Sigmoid colon (tissue), 7 donors: ENCODE data around the gene PCGF1. TPM values are rescaled to one million over a fixed set of nuclear protein-coding genes. Genes with fewer than 3 reads are reported as not detected.
"Not testable (repeated sequence)": the region's sequence is repeated elsewhere in the genome, so short reads cannot be mapped to it uniquely, and the experiment has no call there.

ENCODE experiments used
- DNase-seq: peaks from one replicate; pipeline ENCODE4 v3.0.0-alpha.2; 2019
- H3K27ac ChIP-seq, 4 donors: fragments of 200-600 bp; sonication (generic); one replicate each; pipeline ENCODE4 v1.5.1; 2016 to 2019; ENCODE audit warnings: mild to moderate bottlenecking in 1 of 4
- H3K27me3 ChIP-seq, 3 donors: fragments of 200-600 bp; sonication (generic); one replicate each; pipeline ENCODE4 v1.5.1; 2019; ENCODE audit warnings: mild to moderate bottlenecking in 1 of 3
- H3K36me3 ChIP-seq, 4 donors: fragments of 200-600 bp; sonication (generic); one replicate each; pipeline ENCODE4 v1.5.1; 2016 to 2019
- H3K4me1 ChIP-seq, 4 donors: fragments of 200-600 bp; sonication (generic); one replicate each; pipeline ENCODE4 v1.5.1; 2017 to 2019
- H3K4me3 ChIP-seq, 4 donors: fragments of 200-600 bp; sonication (generic); one replicate each; pipeline ENCODE4 v1.5.1; 2017 to 2019; ENCODE audit warnings: mild to moderate bottlenecking in 2 of 4, moderate library complexity in 1 of 4
- H3K9me3 ChIP-seq, 4 donors: fragments of 200-600 bp in 3 of 4; sonication (generic) in 3 of 4; one replicate each; pipeline versions ENCODE4 v1.5.1 to v1.6.1; 2013 to 2019
- CTCF ChIP-seq, 4 experiments: fragments of 450-650 bp in 3 of 4; fragments of 200-600 bp in 1 of 4; IDR thresholded peaks; one replicate each; pipeline ENCODE4 v1.5.1; 2016 to 2019; ENCODE audit warnings: antibody characterized with exemption in 4 of 4, mild to moderate bottlenecking in 3 of 4, moderate library complexity in 2 of 4
- EP300 ChIP-seq, 4 donors: sonication (generic); formaldehyde crosslinking; IDR thresholded peaks; one replicate each; pipeline ENCODE4 v1.6.1; 2017; ENCODE audit warnings: antibody characterized with exemption in 4 of 4
- POLR2A ChIP-seq, 2 donors: fragments of 450-650 bp; IDR thresholded peaks; one replicate each; pipeline ENCODE4 v1.6.1; 2016; ENCODE audit warnings: antibody characterized with exemption in 2 of 2, mild to moderate bottlenecking in 2 of 2, moderate library complexity in 2 of 2
- POLR2AphosphoS5 ChIP-seq, 4 donors: sonication (generic); formaldehyde crosslinking; IDR thresholded peaks; one replicate each; pipeline ENCODE4 v1.6.1; 2017; ENCODE audit warnings: antibody characterized with exemption in 4 of 4
- WGBS, 2 donors: extraction: QIAGEN DNeasy Blood & Tissue Kit; methylation state at CpG; one replicate each; pipeline ENCODE4 v1.1.7; 2013; 5-methylcytosine and 5-hydroxymethylcytosine counted together
- intact Hi-C: fragments of 100-400 bp; cut with DNase I; formaldehyde crosslinking; loops from one replicate; pipeline ENCODE4 v1.15.1; 2023
- polyA plus RNA-seq, 3 donors: library from polyadenylated mRNA; stranded (reverse); fragments of 200-250 nt; gene quantifications; one replicate each; pipeline ENCODE4 v1.2.3, GENCODE V29; 2013
- total RNA-seq, 4 donors: library from RNA; depleted of rRNA; stranded (reverse); fragments of >200 nt; gene quantifications; one replicate each; pipeline ENCODE4 v1.1.0, GENCODE V29; 2016
- donor health status: healthy with polysubstance abuse.
- donor health status: Bipolar disorder and iron deficiency.
- donor health status: healthy.

PCGF1 gene
- total and polyA plus RNA-seq, 7 donors = 8.9 to 22.8 (median 15.7) TPM

GRCh38 chr2:74474481-74474880, 33.0 kb downstream of the PCGF1 start:
- Histone ChIP-seq H3K4me1 (peaks cover 0 to 23% (median 21%) of the 10 kb centered on the region in 4 donors), H3K36me3 (peaks cover 0 to 50% (median 19%) of the 10 kb centered on the region in 4 donors), H3K4me3 (no peak overlapping the region), H3K9me3 (no peaks in the 10 kb centered on the region), H3K27me3 (no peaks in the 10 kb centered on the region), H3K27ac (no peak overlapping the region)
- no peak for DNase-seq
- WGBS, 2 donors = 93 to 95% methylated on average over 6 of the region's 6 CpGs
- intact Hi-C loops = loop anchor here (10.0 kb wide), 2 partner anchors 550 to 650 kb away; partner anchors contain the start of genes DGUOK and STAMBP
- TF ChIP-seq EP300 (IDR thresholded peaks at IDR 0.05) = no peak
- no peak for TF ChIP-seq CTCF (IDR thresholded peaks at IDR 0.05)
- TF ChIP-seq POLR2AphosphoS5 (IDR thresholded peaks at IDR 0.05) = no peak
- TF ChIP-seq POLR2A (IDR thresholded peaks at IDR 0.05) = no peak

GRCh38 chr2:74472945-74473258, 34.6 kb downstream of the PCGF1 start:
- Histone ChIP-seq H3K4me1 (peaks cover 0 to 23% (median 21%) of the 10 kb centered on the region in 4 donors), H3K27me3 (no peaks in the 10 kb centered on the region), H3K9me3 (no peaks in the 10 kb centered on the region), H3K4me3 (peak overlapping the region; percentile 43 to 71 (median 64)), H3K36me3 (peaks cover 0 to 34% (median 19%) of the 10 kb centered on the region in 4 donors), H3K27ac (peak overlapping the region; percentile 85 to 92 (median 88))
- intact Hi-C loops = loop anchor here (10.0 kb wide), 2 partner anchors 548 to 648 kb away; partner anchors contain the start of genes DGUOK and STAMBP
- TF ChIP-seq EP300 (IDR thresholded peaks at IDR 0.05) = no peak
- TF ChIP-seq POLR2AphosphoS5 (IDR thresholded peaks at IDR 0.05) = no peak
- no peak for TF ChIP-seq POLR2A (IDR thresholded peaks at IDR 0.05)
- no peak for TF ChIP-seq CTCF (IDR thresholded peaks at IDR 0.05)
- DNase-seq = no peak
- 3 to 9% methylated on average over 7 of the region's 7 CpGs for WGBS, 2 donors

GRCh38 chr2:74472086-74472944, 35.2 kb downstream of the PCGF1 start, which contains the start of gene MRPL53:
TSS of gene MRPL53 (minus strand) at chr2:74472680. CDS start at chr2:74472660, 20 bp downstream.
- Histone ChIP-seq H3K27ac (peak within 1 kb of the TSS; percentile 85 to 92 (median 88)), H3K4me1 (peaks cover 0 to 23% (median 21%) of the 10 kb centered on the region in 4 donors), H3K9me3 (no peaks in the 10 kb centered on the region), H3K36me3 (peaks cover 0 to 29% (median 17%) of the 10 kb centered on the region in 4 donors), H3K4me3 (peak within 1 kb of the TSS; percentile 43 to 71 (median 64)), H3K27me3 (no peaks in the 10 kb centered on the region)
- intact Hi-C loops = loop anchor here (10.0 kb wide), 2 partner anchors 548 to 648 kb away; partner anchors contain the start of genes DGUOK and STAMBP
- DNase-seq = peak; percentile 96
- peak; percentile 88 to 99 (median 96) for TF ChIP-seq POLR2AphosphoS5 (IDR thresholded peaks at IDR 0.05)
- peak; percentile 82 to 85 for TF ChIP-seq POLR2A (IDR thresholded peaks at IDR 0.05)
- TF ChIP-seq EP300 (IDR thresholded peaks at IDR 0.05) = no peak
- no peak for TF ChIP-seq CTCF (IDR thresholded peaks at IDR 0.05)
- 0 to 1% methylated on average over 66 of the region's 66 CpGs for WGBS, 2 donors

GRCh38 chr2:74471332-74472065, 36.0 kb downstream of the PCGF1 start:
- peak overlapping the region; percentile 43 to 71 (median 64) for H3K4me3 ChIP-seq
- peak overlapping the region; percentile 85 to 92 (median 88) for H3K27ac ChIP-seq
- peaks cover 0 to 23% (median 21%) of the 10 kb centered on the region in 4 donors for H3K4me1 ChIP-seq
- WGBS, 2 donors = 17 to 58% methylated on average over 16 of the region's 16 CpGs
- H3K9me3 ChIP-seq = no peaks in the 10 kb centered on the region
- no peak for DNase-seq
- peaks cover 0 to 22% (median 16%) of the 10 kb centered on the region in 4 donors for H3K36me3 ChIP-seq
- intact Hi-C loops = loop anchor here (10.0 kb wide), 2 partner anchors 547 to 647 kb away; partner anchors contain the start of genes DGUOK and STAMBP
- TF ChIP-seq EP300 (IDR thresholded peaks at IDR 0.05) = no peak
- no peaks in the 10 kb centered on the region for H3K27me3 ChIP-seq

- intact Hi-C loops = loop anchor here (10.0 kb wide), 2 partner anchors 546 to 646 kb away; partner anchors contain the start of genes DGUOK and STAMBP
- not testable (repeated sequence) for H3K4me3 ChIP-seq, H3K9me3 ChIP-seq, H3K27ac ChIP-seq, H3K27me3 ChIP-seq, DNase-seq
- Histone ChIP-seq H3K36me3 (peaks cover 0 to 18% (median 15%) of the 10 kb centered on the region in 4 donors), H3K4me1 (peaks cover 0 to 28% (median 27%) of the 10 kb centered on the region in 4 donors)
- WGBS, 2 donors = 92 to 96% methylated on average over 12 of the region's 12 CpGs
Observed at GRCh38 chr2:74470742-74471141, 36.8 kb downstream of the PCGF1 start.
